NCI-H82 treated with DMSO at 0.1 percent for 48 hours (cell line): ENCODE measurements around the gene SCMH1.
"Not testable (repeated sequence)": the region's sequence is repeated elsewhere in the genome, so short reads cannot be mapped to it uniquely, and the experiment has no call there.

Experiments used
- DNase-seq: peaks from one replicate; lab custom pipeline; 2025; ENCODE audit not compliant: unreplicated experiment; lab: John Stamatoyannopoulos, UW

SCMH1 gene

GRCh38 chr1:41215623-41216022 lies 26.5 kb downstream of the SCMH1 start:
- no peak for DNase-seq

- DNase-seq = no peak
Observed at GRCh38 chr1:41213341-41213740, 28.8 kb downstream of the SCMH1 start.

- not testable (repeated sequence) for DNase-seq
Observed at GRCh38 chr1:41211608-41212007, 30.5 kb downstream of the SCMH1 start.

GRCh38 chr1:41207053-41207452 lies 35.1 kb downstream of the SCMH1 start:
- not testable (repeated sequence) for DNase-seq

GRCh38 chr1:41200728-41201127 lies 41.4 kb downstream of the SCMH1 start:
- no peak for DNase-seq

GRCh38 chr1:41199375-41199774 lies 42.7 kb downstream of the SCMH1 start:
- DNase-seq = no peak

GRCh38 chr1:41192456-41193178 lies 49.5 kb downstream of the SCMH1 start:
- peak; percentile 68 for DNase-seq

GRCh38 chr1:41184446-41184845 lies 57.7 kb downstream of the SCMH1 start:
- no peak for DNase-seq

GRCh38 chr1:41178230-41178629 lies 63.9 kb downstream of the SCMH1 start:
- DNase-seq = not testable (repeated sequence)

- no peak for DNase-seq
Observed at GRCh38 chr1:41175546-41175945, 66.6 kb downstream of the SCMH1 start.

GRCh38 chr1:41174170-41174569 lies 67.9 kb downstream of the SCMH1 start:
- DNase-seq = no peak

- DNase-seq = no peak
Observed at GRCh38 chr1:41173651-41174050, 68.5 kb downstream of the SCMH1 start.

GRCh38 chr1:41171266-41171874 lies 70.7 kb downstream of the SCMH1 start:
- no peak for DNase-seq

- no peak for DNase-seq
Observed at GRCh38 chr1:41169799-41170180, 72.3 kb downstream of the SCMH1 start.

GRCh38 chr1:41169066-41169798 lies 72.9 kb downstream of the SCMH1 start:
- DNase-seq = no peak

- no peak for DNase-seq
Observed at GRCh38 chr1:41167667-41168066, 74.4 kb downstream of the SCMH1 start.

- DNase-seq = no peak
Observed at GRCh38 chr1:41164727-41165126, 77.4 kb downstream of the SCMH1 start.

GRCh38 chr1:41162441-41162840 lies 79.7 kb downstream of the SCMH1 start:
- DNase-seq = no peak

GRCh38 chr1:41161846-41162245 lies 80.3 kb downstream of the SCMH1 start:
- no peak for DNase-seq

- DNase-seq = no peak
Observed at GRCh38 chr1:41160498-41161110, 81.5 kb downstream of the SCMH1 start.

- DNase-seq = no peak
Observed at GRCh38 chr1:41158966-41159365, 83.1 kb downstream of the SCMH1 start.
